8988T (cell line): ENCODE data around the gene OR7A5.
"Not testable (repeated sequence)": the region's sequence is repeated elsewhere in the genome, so short reads cannot be mapped to it uniquely, and the experiment has no call there.

ENCODE experiments used
- DNase-seq: peaks from one replicate; pipeline ENCODE4 v3.0.0; 2011

The OR7A5 gene

DNA sequence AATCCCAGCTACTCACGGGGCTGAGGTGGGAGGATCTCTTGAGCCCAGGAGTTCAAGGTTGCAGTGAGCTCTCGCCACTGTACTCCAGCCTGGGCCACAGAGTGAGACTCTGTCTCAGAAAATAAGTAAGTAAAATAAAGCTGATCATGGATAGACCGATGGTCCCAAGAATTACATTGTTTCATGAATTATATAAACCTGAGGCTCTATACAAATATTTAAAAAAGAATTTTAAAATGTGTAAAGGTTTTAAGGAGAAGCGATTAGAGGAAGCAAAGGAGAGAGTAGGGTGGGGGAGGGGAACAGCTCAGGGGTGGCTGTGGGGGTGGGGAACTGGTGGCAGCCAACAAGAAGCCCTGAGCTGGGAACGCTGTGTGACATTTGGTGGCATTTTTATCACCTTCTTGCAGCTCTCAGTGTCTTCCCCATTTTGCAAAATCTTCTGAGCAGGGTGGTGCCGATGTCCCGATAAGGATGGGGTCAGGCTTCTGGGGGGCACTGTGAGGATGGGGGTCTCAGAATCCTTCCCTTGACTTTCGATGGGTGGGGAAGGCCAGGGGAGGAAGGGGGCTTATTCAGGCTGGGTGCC lies 51.5 kb downstream of the OR7A5 start:
- not testable (repeated sequence) for DNase-seq

DNA sequence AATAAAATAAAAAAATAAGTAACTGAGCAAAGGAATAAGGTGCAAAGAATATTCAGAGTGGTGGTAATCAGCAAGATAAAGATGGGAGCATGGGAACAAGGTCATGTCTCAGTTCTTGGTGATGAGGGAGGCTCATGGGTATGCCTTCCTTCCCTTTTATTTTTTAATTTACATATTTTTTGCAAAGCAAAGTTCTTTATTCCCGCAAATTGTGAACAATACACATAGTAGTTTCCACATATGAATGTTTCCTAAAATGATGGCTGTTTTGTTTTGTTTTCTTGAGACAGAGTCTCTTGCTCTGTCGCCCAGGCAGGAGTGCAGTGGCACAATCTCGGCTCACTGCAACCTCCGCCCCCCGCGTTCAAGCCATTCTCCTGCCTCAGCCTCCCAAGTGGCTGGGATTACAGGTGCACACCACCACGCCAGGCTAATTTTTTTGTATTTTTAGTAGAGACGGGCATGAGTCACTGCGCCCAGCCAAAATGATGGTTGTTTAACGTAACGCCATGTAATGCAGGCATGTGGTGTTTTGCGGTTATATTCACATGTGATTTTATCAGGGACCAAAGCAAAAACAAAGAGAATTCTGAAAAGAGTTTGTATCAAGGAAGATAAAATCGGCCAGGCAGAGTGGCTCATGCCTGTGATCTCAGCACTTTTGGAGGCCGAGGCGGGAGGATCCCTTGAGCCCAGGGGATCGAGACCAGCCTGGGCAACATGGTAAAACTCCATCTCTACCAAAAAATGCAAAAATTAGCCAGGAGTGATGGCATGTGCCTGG lies 52.2 kb downstream of the OR7A5 start:
- no peak for DNase-seq

DNA sequence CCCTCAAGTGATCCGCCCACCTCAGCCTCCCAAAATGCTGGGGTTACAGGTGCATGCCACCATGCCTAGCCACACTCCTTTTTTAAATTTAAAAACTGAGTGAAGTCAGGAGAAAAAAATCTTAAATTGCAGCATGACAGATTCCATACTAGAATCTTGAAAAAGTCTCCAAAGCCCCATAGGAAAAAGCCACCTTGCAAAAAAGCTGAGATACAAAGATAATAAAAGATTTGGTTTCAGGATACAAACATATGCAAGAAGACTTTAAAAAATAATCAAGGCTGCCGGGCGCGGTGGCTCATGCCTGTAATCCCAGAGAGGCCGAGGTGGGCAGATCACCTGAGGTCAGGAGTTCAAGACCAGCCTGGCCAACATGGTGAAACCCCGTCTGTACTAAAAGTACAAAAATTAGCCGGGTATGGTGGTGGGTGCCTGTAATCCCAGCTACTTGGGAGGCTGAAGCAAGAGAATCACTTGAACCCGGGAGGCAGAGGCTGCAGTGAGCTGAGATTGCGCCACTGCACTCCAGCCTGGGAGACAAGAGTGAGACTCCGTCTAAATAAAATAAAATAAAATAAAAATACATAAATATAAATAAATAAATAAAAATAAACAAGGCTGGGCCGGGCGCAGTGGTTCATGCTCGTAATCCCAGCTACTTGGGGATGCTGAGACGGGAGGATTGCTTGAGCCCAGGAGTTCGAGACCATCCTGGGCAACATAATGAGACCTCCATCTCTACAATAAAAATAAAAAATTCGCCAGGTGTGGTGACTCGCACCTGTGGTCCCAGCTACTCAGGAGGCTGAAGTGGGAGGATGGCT lies 53.1 kb downstream of the OR7A5 start:
- not testable (repeated sequence) for DNase-seq

GRCh38 chr19:14780622-14781225 lies 54.3 kb downstream of the OR7A5 start:
- not testable (repeated sequence) for DNase-seq

DNA sequence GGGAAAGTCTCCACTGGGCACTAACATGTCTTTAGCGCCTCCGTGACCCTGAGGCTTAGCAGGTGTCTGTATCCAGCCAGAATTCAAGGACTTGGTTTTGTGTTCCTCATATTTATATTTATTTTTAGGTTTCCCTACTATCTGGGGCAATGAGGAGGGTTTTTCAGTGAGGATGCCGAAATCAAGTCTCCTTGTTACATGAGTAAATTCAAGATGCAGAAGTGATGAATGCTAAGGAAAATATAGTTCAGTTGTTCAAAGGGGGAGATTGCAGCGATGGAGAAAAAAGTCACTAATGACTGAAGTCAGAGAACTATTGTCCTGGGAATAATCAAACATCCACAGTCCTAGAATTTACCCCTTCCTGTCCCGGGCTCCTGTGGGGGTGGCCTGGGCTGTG lies 55.8 kb downstream of the OR7A5 start:
- no peak for DNase-seq

GRCh38 chr19:14778110-14778845 lies 56.7 kb downstream of the OR7A5 start, which contains the start of gene ADGRE2:
TSS of gene ADGRE2 (minus strand) at chr19:14778560. CDS start at chr19:14776756, 1,804 bp downstream.
- DNase-seq, result not testable (repeated sequence)

GRCh38 chr19:14777645-14778044 lies 57.3 kb downstream of the OR7A5 start:
- not testable (repeated sequence) for DNase-seq
